ENCODE measurements around the gene TMEM14B. TPM values are rescaled to one million over a fixed set of nuclear protein-coding genes. Genes with fewer than 3 reads are reported as not detected.

Gene TMEM14B
- total and polyA plus RNA-seq, 9 of the 15 experiments (the other 6 are each of a cell fraction or from before 2014, with no cell fraction given) = 174 to 862 (median 263) TPM

DNA sequence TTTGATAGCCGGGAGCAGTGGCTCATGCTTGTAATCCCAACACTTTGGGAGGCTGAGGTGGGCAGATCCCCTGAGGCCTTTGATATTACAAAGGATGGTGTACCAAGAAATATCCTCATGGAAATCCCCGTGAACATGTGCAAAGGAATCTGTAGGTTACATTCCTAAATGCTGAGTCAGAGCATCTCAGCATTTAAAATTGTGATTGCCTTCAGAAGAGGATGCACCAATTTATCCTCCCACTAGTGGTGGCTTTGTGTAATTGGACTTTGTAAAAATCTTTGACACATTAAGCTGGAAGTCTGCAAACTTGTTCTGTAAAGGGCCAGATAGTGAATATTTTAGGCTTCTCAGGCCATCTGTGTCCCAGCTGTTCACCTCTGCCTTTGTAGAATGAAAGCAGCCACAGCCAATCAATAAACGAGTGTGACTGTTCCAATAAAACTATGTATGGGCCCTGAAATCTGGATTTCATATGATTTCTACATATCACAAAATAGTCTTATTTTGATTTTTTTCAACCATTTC is 11.8 kb downstream of the TMEM14B start:
- H4K20me1 ChIP-seq (replicated peaks; ENCODE audit: control insufficient read depth, insufficient read depth, low read length) = 0 out of 2 replicates have a peak, but pooled peaks cover 3% of the 10 kb centered on the region
- no peaks in the 10 kb centered on the region for H3K9me1 ChIP-seq (ENCODE audit: control insufficient read depth, insufficient read depth, low read length)
- no peaks in the 10 kb centered on the region for H3K27me3 ChIP-seq (ENCODE audit: control insufficient read depth in 2 of 2, insufficient read depth in 2 of 2, low read length in 2 of 2)
- 41% methylated on average over 3 of the region's 3 CpGs for WGBS (ENCODE audit: insufficient coverage, low coverage, missing lambda C conversion rate)
- H3K9me3 ChIP-seq (replicated peaks; ENCODE audit: control insufficient read depth, insufficient read depth, low read depth, low read length) = no peaks in the 10 kb centered on the region
- H3K4me2 ChIP-seq (ENCODE audit: insufficient read depth, low read length) = no peak overlapping the region
- H3K79me2 ChIP-seq (ENCODE audit: control insufficient read depth, insufficient read depth, low read length) = peaks cover 18% of the 10 kb centered on the region; the same call in 2 of the 3 replicates
- no TSS peak for BruUV-seq (replicated peaks)
- H3K9ac ChIP-seq (ENCODE audit: insufficient read depth in 1 of 2, low read depth in 2 of 2, low read length in 2 of 2) = no peak overlapping the region
- no peak overlapping the region for H3K4me3 ChIP-seq
- peak; percentile 51 to 78 (median 58) for DNase-seq (ENCODE audit: extremely low read depth in 1 of 4, low spot score in 3 of 4)
- in situ Hi-C loops (cut with MboI) = no loop called here
- H2AFZ ChIP-seq (ENCODE audit: low read depth, low read length) = no peak overlapping the region
- H3K27ac ChIP-seq (ENCODE audit: extremely low read depth, low read depth, low read length) = no peak overlapping the region
- ChIA-PET CTCF (ENCODE audit: low intra/inter-chr PET ratio) (no interaction called here), POLR2A (interaction anchor here (0.7 to 2.1 kb wide), 6 partner anchors 10 to 258 kb away, joined by 3 to 9 read pairs (median 5); partner anchors contain the start of genes TMEM14B and TMEM14C)
- intact Hi-C loops (cut with micrococcal nuclease) = no loop called here
- FAIRE-seq = peak; percentile 90
- H3K4me1 ChIP-seq (replicated peaks in 1 of 2; ENCODE audit: control insufficient read depth in 2 of 2, insufficient read depth in 2 of 2, low read length in 2 of 2) = peaks cover 0 to 11% of the 10 kb centered on the region in 2 experiments; a peak in 3 of 5 replicates
- H3K36me3 ChIP-seq (ENCODE audit: control insufficient read depth, insufficient read depth, low read length) = peaks cover 60% of the 10 kb centered on the region
- peak; percentile 90 for ATAC-seq
- TF ChIP-seq TEAD1 (CRISPR knock-in tag; IDR thresholded peaks at IDR 0.05) (peak; percentile 86 to 93), KDM5B (IDR thresholded peaks at IDR 0.05; ENCODE audit: insufficient replicate concordance, low read depth, low read length) (no peak), GABPA (tag; conservative IDR thresholded peaks at IDR 0.05; ENCODE audit: low read depth) (no peak), YY1 (IDR thresholded peaks at IDR 0.05; ENCODE audit: borderline replicate concordance in 1 of 3, control insufficient read depth in 1 of 3, extremely low read depth in 1 of 3, insufficient read depth in 3 of 3, insufficient read length in 1 of 3, insufficient replicate concordance in 2 of 3, low read depth in 1 of 3, low read length in 2 of 3) (no peak), NR3C1 (CRISPR knock-in tag; IDR thresholded peaks at IDR 0.05) (no peak), MTA3 (IDR thresholded peaks at IDR 0.05; ENCODE audit: borderline replicate concordance) (no peak), DNMT1 (IDR thresholded peaks at IDR 0.05) (no peak), TRIM28 (IDR thresholded peaks at IDR 0.05) (0 out of 2 replicates have a peak, but pooled peaks have one; percentile 41)
- TF ChIP-seq, protein P1, sequence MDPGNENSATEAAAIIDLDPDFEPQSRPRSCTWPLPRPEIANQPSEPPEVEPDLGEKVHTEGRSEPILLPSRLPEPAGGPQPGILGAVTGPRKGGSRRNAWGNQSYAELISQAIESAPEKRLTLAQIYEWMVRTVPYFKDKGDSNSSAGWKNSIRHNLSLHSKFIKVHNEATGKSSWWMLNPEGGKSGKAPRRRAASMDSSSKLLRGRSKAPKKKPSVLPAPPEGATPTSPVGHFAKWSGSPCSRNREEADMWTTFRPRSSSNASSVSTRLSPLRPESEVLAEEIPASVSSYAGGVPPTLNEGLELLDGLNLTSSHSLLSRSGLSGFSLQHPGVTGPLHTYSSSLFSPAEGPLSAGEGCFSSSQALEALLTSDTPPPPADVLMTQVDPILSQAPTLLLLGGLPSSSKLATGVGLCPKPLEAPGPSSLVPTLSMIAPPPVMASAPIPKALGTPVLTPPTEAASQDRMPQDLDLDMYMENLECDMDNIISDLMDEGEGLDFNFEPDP (CRISPR knock-in tag; IDR thresholded peaks at IDR 0.05) = no peak
- TF ChIP-seq, protein P2, sequence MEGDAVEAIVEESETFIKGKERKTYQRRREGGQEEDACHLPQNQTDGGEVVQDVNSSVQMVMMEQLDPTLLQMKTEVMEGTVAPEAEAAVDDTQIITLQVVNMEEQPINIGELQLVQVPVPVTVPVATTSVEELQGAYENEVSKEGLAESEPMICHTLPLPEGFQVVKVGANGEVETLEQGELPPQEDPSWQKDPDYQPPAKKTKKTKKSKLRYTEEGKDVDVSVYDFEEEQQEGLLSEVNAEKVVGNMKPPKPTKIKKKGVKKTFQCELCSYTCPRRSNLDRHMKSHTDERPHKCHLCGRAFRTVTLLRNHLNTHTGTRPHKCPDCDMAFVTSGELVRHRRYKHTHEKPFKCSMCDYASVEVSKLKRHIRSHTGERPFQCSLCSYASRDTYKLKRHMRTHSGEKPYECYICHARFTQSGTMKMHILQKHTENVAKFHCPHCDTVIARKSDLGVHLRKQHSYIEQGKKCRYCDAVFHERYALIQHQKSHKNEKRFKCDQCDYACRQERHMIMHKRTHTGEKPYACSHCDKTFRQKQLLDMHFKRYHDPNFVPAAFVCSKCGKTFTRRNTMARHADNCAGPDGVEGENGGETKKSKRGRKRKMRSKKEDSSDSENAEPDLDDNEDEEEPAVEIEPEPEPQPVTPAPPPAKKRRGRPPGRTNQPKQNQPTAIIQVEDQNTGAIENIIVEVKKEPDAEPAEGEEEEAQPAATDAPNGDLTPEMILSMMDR (IDR thresholded peaks at IDR 0.05 in 2 of 3, conservative IDR thresholded peaks at IDR 0.05 in 1 of 3; ENCODE audit: insufficient read depth in 2 of 3, low read depth in 1 of 3, low read length in 3 of 3) = peak; percentile 58 to 81 (median 76)
- TF ChIP-seq, protein P3, sequence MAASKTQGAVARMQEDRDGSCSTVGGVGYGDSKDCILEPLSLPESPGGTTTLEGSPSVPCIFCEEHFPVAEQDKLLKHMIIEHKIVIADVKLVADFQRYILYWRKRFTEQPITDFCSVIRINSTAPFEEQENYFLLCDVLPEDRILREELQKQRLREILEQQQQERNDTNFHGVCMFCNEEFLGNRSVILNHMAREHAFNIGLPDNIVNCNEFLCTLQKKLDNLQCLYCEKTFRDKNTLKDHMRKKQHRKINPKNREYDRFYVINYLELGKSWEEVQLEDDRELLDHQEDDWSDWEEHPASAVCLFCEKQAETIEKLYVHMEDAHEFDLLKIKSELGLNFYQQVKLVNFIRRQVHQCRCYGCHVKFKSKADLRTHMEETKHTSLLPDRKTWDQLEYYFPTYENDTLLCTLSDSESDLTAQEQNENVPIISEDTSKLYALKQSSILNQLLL (CRISPR knock-in tag; IDR thresholded peaks at IDR 0.05; ENCODE audit: borderline replicate concordance) = no peak
- TF ChIP-seq, protein P4, sequence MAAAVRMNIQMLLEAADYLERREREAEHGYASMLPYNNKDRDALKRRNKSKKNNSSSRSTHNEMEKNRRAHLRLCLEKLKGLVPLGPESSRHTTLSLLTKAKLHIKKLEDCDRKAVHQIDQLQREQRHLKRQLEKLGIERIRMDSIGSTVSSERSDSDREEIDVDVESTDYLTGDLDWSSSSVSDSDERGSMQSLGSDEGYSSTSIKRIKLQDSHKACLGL (CRISPR knock-in tag; IDR thresholded peaks at IDR 0.05; ENCODE audit: borderline replicate concordance, poor library complexity, severe bottlenecking) = no peak
- TF ChIP-seq, protein P5, sequence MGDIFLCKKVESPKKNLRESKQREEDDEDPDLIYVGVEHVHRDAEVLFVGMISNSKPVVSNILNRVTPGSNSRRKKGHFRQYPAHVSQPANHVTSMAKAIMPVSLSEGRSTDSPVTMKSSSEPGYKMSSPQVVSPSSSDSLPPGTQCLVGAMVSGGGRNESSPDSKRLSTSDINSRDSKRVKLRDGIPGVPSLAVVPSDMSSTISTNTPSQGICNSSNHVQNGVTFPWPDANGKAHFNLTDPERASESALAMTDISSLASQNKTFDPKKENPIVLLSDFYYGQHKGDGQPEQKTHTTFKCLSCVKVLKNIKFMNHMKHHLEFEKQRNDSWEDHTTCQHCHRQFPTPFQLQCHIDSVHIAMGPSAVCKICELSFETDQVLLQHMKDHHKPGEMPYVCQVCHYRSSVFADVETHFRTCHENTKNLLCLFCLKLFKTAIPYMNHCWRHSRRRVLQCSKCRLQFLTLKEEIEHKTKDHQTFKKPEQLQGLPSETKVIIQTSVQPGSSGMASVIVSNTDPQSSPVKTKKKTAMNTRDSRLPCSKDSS (IDR thresholded peaks at IDR 0.05; ENCODE audit: low read depth, partially characterized antibody) = no peak
